Neural cell (in vitro differentiated cells): ENCODE data around the gene ZC3H12C. TPM values are rescaled to one million over a fixed set of nuclear protein-coding genes. Genes with fewer than 3 reads are reported as not detected.

Experiments used
- polyA plus RNA-seq: library from polyadenylated mRNA; depleted of rRNA; stranded (reverse); fragments of >200 nt; gene quantifications from 2 replicates; pipeline ENCODE4 v1.2.3, GENCODE V29; 2014

ZC3H12C gene
- polyA plus RNA-seq, 1 donor from 2014 or later, result 15.1 TPM

Other genes starting within 250 kb of the ZC3H12C start
- 30.5 and 39.0 TPM in 2 replicates for gene RDX, start 203.2 kb downstream of the ZC3H12C start, polyA plus RNA-seq